GM12865 (cell line): ENCODE data around the gene LATS2.

Experiments used
- DNase-seq: peaks from one replicate; pipeline ENCODE4 v3.0.0; 2010; ENCODE audit warnings: low read depth
- H3K4me3 ChIP-seq: 2 replicates; pipeline ENCODE4 v1.5.1; 2011; ENCODE audit warnings: mild to moderate bottlenecking, low read depth, low read length, control low read depth
- CTCF ChIP-seq: IDR thresholded peaks from 2 replicates; pipeline ENCODE4 v1.5.1; 2011; ENCODE audit warnings: low read length, control low read depth, low read depth, inconsistent platforms; ENCODE audit not compliant: insufficient read depth; ENCODE audit errors: missing control alignments

LATS2 gene

DNA sequence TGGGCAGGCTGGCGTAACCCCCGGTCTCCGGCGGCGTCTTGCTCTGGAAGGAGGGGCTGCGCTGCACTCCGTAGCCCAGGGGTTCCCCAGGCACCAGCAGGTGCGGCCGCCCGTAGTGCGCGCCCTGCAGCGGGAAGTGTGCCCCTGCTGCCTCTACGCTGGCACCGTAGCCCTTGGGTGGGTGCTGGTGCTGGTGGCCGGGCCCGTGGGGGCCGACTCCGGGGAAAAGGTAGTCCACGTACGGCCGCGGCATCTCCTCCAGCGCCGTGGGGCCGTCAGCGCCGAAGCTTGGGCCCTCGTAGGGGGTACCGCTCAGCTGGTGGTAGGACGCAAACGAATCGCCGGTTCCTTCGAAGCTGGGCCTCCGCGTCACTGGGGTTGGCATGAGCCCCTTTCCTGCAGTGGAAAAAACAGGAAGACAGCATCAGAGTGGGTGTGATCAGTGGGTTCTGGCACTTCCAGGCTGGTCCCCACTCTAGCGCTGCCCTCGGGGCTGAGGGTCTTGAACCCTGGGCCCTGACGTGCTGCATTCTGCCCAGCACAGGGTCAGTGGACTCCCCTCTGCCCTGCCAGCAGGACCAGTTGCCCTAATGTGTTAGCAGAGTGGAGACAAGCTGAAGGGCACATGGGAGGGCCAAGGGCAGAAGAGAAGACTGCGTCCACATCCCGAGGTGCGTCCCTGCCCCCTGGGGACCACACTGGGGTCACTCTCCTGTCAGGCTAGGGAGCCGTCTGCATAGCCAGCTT is 72.3 kb downstream of the LATS2 start:
- DNase-seq, result no peak
- no peak overlapping the region for H3K4me3 ChIP-seq
- no peak for TF ChIP-seq CTCF

DNA sequence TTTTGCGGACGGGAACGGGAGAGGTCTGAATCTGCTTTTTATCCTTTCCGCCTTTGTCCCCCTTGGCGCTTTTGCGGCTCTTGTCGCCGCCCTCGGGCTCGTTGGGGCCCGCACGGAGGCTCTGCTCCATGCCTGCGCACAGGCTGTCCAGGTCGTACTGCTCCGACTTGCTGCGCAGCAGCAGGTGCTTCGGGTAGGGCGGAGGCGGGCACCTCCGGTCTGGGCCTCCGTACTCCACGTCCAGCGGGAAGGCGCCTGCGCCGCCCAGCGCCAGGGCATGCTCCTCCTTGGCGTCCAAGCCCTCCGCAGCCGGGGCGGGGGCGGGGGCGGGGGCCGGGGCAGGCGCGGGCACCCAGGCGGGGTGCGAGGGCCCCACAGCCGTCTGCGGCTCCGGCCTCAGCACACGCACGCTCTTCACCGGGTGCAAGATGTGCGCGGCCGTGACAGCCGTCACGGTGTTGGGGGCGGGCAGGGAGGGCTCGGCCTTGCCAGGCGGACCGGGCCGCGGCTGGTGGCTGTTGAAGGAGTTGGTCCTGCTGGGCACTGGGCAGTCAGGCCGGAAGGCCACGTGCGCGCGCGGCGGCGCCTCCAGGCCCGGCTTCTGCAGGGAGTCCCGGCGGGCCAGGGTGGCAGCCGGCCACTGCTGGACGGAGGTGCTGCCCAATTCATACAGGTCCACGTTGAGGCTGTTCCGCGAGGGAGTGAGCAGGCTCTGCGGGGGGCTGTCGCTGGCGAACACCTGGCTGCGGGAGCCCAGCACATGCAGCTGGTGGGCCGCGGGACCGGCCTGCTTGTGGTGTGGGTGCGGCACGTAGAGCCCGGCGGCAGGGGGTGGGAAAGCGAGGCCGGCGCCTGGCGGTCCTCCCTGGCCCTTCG is 73.1 kb downstream of the LATS2 start:
- no peak overlapping the region for H3K4me3 ChIP-seq
- no peak for DNase-seq
- no peak for TF ChIP-seq CTCF

- no peak overlapping the region for H3K4me3 ChIP-seq
- TF ChIP-seq CTCF, result no peak
- no peak for DNase-seq
Observed at GRCh38 chr13:20987599-20987998, 73.8 kb downstream of the LATS2 start.

DNA sequence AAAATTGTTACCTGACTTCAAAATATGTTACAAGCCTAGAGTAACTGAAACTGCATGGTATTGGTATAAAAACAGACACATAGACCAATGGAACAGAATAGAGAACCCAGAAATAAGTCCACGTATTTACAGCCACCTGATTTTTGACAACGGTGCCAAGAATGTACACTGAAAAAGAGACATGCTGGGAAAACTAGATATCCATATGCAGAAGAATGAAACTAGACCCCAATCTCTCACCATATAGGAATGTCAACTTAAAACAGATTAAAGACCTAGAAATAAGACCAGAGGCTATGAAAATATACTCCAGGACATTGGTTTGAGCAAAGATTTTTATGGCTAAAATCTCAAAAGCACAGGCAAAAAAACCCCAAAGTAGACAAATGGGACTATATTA is 76.5 kb downstream of the LATS2 start:
- no peak overlapping the region for H3K4me3 ChIP-seq
- no peak for TF ChIP-seq CTCF
- DNase-seq, result no peak

DNA sequence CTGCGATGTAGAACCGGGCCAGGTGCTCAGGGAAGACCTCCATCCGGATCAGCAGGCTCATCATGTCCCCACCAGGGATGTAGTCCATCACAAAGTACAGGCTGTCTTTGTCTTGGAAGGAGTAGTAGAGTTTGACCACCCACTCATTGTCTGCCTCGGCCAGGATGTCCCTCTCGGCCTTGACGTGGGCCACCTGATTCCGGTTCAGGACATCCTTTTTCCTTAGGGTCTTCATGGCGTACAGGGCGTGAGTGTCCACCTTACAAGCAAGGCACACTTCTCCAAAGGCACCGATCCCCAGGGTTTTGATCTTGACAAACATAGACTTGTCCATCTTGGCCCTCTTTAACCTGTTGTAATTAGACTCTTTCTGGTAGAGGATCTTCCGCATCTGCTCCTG is 78.0 kb downstream of the LATS2 start:
- no peak for TF ChIP-seq CTCF
- DNase-seq, result no peak
- H3K4me3 ChIP-seq, result no peak overlapping the region

DNA sequence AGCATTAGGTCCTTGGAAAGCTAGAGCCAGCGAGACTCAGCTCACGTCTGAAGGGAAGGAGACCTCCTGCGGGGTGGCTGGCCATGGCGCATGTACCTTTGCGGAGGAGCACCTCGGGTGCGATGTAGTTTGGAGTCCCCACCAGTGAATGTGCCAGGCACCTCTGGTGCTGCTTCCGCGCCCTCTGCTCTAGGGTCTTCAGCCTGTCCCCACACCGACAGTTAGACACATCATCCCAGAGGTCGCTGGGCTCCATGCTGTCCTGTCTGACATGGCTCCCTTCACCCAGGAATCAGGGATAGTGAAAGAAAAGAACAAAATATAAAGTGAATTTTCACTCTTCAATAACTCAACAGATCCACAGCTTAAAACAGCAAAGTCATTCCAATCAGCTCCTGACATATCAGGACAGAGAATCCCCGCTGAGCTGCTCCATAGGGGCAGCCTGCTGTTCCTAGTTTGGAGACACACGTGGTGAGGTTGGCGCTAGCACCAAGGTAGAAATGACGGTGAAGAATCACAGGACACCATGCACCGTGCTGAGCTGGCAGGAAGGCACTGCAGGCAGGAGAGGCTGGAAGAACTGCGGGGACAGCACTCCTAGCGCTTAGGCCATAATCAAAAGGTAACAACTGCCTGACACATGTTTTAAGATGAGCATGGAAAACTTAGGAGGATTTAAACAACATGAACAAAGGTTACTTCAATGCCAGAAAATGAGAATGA is 79.9 kb downstream of the LATS2 start:
- no peak for TF ChIP-seq CTCF
- DNase-seq, result no peak
- no peak overlapping the region for H3K4me3 ChIP-seq
